ENCODE data around the gene NSG1.
A peak's percentile ranks its signal among the peaks of the same experiment; 100 is the strongest.

The NSG1 gene

GRCh38 chr4:4374388-4375098 lies 12.4 kb upstream of the NSG1 start:
- no peak for DNase-seq (ENCODE audit: low spot score)

- DNase-seq (ENCODE audit: low spot score) = no peak
Observed at GRCh38 chr4:4376074-4376473, 10.8 kb upstream of the NSG1 start.

- no peak for DNase-seq (ENCODE audit: low spot score)
Observed at GRCh38 chr4:4377191-4377590, 9.7 kb upstream of the NSG1 start.

GRCh38 chr4:4377732-4378460 lies 9.0 kb upstream of the NSG1 start:
- no peak for DNase-seq (ENCODE audit: low spot score)

GRCh38 chr4:4379540-4380087 lies 7.3 kb upstream of the NSG1 start:
- DNase-seq (ENCODE audit: low spot score) = no peak

GRCh38 chr4:4383085-4383484 lies 3.8 kb upstream of the NSG1 start:
- no peak for DNase-seq (ENCODE audit: low spot score)

- DNase-seq (ENCODE audit: low spot score) = peak; percentile 35
Observed at GRCh38 chr4:4384837-4385236, 2.1 kb upstream of the NSG1 start.

GRCh38 chr4:4385729-4386295 lies 1.1 kb upstream of the NSG1 start:
- no peak for DNase-seq (ENCODE audit: low spot score)

GRCh38 chr4:4386296-4386735 lies 586 bp upstream of the NSG1 start:
- DNase-seq (ENCODE audit: low spot score) = no peak

- no peak for DNase-seq (ENCODE audit: low spot score)
Observed at GRCh38 chr4:4387531-4388310, 819 bp downstream of the NSG1 start.

GRCh38 chr4:4388311-4388790 lies 1.4 kb downstream of the NSG1 start:
- DNase-seq (ENCODE audit: low spot score) = no peak

- DNase-seq (ENCODE audit: low spot score) = no peak
Observed at GRCh38 chr4:4388836-4389575, 2.1 kb downstream of the NSG1 start.

- no peak for DNase-seq (ENCODE audit: low spot score)
Observed at GRCh38 chr4:4390046-4390445, 3.1 kb downstream of the NSG1 start.

GRCh38 chr4:4390515-4391240 lies 3.8 kb downstream of the NSG1 start:
- no peak for DNase-seq (ENCODE audit: low spot score)

- DNase-seq (ENCODE audit: low spot score) = no peak
Observed at GRCh38 chr4:4391866-4392265, 5.0 kb downstream of the NSG1 start.

- no peak for DNase-seq (ENCODE audit: low spot score)
Observed at GRCh38 chr4:4392501-4393183, 5.7 kb downstream of the NSG1 start.

- DNase-seq (ENCODE audit: low spot score) = peak; percentile 11
Observed at GRCh38 chr4:4394644-4395043, 7.7 kb downstream of the NSG1 start.

- no peak for DNase-seq (ENCODE audit: low spot score)
Observed at GRCh38 chr4:4395371-4395770, 8.5 kb downstream of the NSG1 start.

- no peak for DNase-seq (ENCODE audit: low spot score)
Observed at GRCh38 chr4:4395849-4396627, 9.1 kb downstream of the NSG1 start.
